ELF-1 (cell line): Measurements from ENCODE around the gene LRP1B.

ENCODE experiments used
- DNase-seq: peaks from one replicate; pipeline ENCODE4 v3.0.0-alpha.2; 2016; ENCODE audit warnings: low read depth, low spot score

The LRP1B gene

GRCh38 chr2:141151611-141152286 is 979.1 kb downstream of the LRP1B start:
- DNase-seq, result no peak

- DNase-seq, result no peak
Observed at GRCh38 chr2:141142025-141142424, 988.8 kb downstream of the LRP1B start.

GRCh38 chr2:141137122-141137693 is 993.6 kb downstream of the LRP1B start:
- DNase-seq, result peak; percentile 2

GRCh38 chr2:141133883-141134282 is 996.9 kb downstream of the LRP1B start:
- no peak for DNase-seq

GRCh38 chr2:141125432-141125831 is 1005.4 kb downstream of the LRP1B start:
- no peak for DNase-seq

GRCh38 chr2:141118836-141119235 is 1012.0 kb downstream of the LRP1B start:
- no peak for DNase-seq

- DNase-seq, result no peak
Observed at GRCh38 chr2:141113301-141113700, 1017.5 kb downstream of the LRP1B start.

- DNase-seq, result peak; percentile 39
Observed at GRCh38 chr2:141109633-141110032, 1021.2 kb downstream of the LRP1B start.

GRCh38 chr2:141105763-141106162 is 1025.1 kb downstream of the LRP1B start:
- no peak for DNase-seq

- DNase-seq, result no peak
Observed at GRCh38 chr2:141103216-141103615, 1027.6 kb downstream of the LRP1B start.

GRCh38 chr2:141079231-141079630 is 1051.6 kb downstream of the LRP1B start:
- DNase-seq, result no peak

- DNase-seq, result no peak
Observed at GRCh38 chr2:141075753-141076152, 1055.1 kb downstream of the LRP1B start.

- DNase-seq, result peak; percentile 5
Observed at GRCh38 chr2:141068053-141068682, 1062.6 kb downstream of the LRP1B start.

GRCh38 chr2:141065042-141065441 is 1065.8 kb downstream of the LRP1B start:
- DNase-seq, result no peak

- DNase-seq, result no peak
Observed at GRCh38 chr2:141063406-141063805, 1067.4 kb downstream of the LRP1B start.

- DNase-seq, result no peak
Observed at GRCh38 chr2:141062443-141062842, 1068.4 kb downstream of the LRP1B start.

- DNase-seq, result no peak
Observed at GRCh38 chr2:141062031-141062430, 1068.8 kb downstream of the LRP1B start.

- no peak for DNase-seq
Observed at GRCh38 chr2:141058556-141058955, 1072.3 kb downstream of the LRP1B start.

- DNase-seq, result no peak
Observed at GRCh38 chr2:141055531-141055930, 1075.3 kb downstream of the LRP1B start.

GRCh38 chr2:141048951-141049350 is 1081.9 kb downstream of the LRP1B start:
- DNase-seq, result no peak

- no peak for DNase-seq
Observed at GRCh38 chr2:141041281-141041680, 1089.5 kb downstream of the LRP1B start.

- DNase-seq, result no peak
Observed at GRCh38 chr2:141038341-141038740, 1092.5 kb downstream of the LRP1B start.

GRCh38 chr2:141037361-141037760 is 1093.5 kb downstream of the LRP1B start:
- DNase-seq, result no peak
